Endothelial cell (in vitro differentiated cells): ENCODE results near the gene BLMH. TPM values are rescaled to one million over a fixed set of nuclear protein-coding genes. Genes with fewer than 3 reads are reported as not detected.
A peak's percentile ranks its signal among the peaks of the same experiment; 100 is the strongest.

Experiments used
- DNase-seq: peaks from one replicate; pipeline ENCODE4 v3.0.0; 2021; ENCODE audit warnings: low spot score
- H3K27ac Mint-ChIP-seq: one replicate; pipeline ENCODE4 v1.8.0; 2021; ENCODE audit warnings: mixed read lengths, inconsistent platforms; ENCODE audit not compliant: unreplicated experiment
- H3K27me3 Mint-ChIP-seq: one replicate; pipeline ENCODE4 v1.8.0; 2021; ENCODE audit warnings: mild to moderate bottlenecking, moderate library complexity, mixed read lengths, inconsistent platforms; ENCODE audit not compliant: unreplicated experiment
- H3K36me3 Mint-ChIP-seq: one replicate; pipeline ENCODE4 v1.8.0; 2021; ENCODE audit warnings: mild to moderate bottlenecking, low read depth, mixed read lengths, inconsistent platforms; ENCODE audit not compliant: unreplicated experiment
- H3K4me1 Mint-ChIP-seq: one replicate; pipeline ENCODE4 v1.8.0; 2021; ENCODE audit warnings: mild to moderate bottlenecking, mixed read lengths, inconsistent platforms; ENCODE audit not compliant: unreplicated experiment
- H3K4me3 Mint-ChIP-seq: one replicate; pipeline ENCODE4 v1.8.0; 2021; ENCODE audit warnings: mild to moderate bottlenecking, mixed read lengths, inconsistent platforms; ENCODE audit not compliant: unreplicated experiment
- H3K9me3 Mint-ChIP-seq: one replicate; pipeline ENCODE4 v1.8.0; 2021; ENCODE audit warnings: mixed read lengths, inconsistent platforms; ENCODE audit not compliant: unreplicated experiment
- total RNA-seq: library from RNA; stranded (reverse); fragmentation: NEBNext Ultra II Directional; extraction: Animal tissue kit (Norgen Biotek cat#: 25700); gene quantifications from one replicate; pipeline ENCODE4 v1.2.1, GENCODE V29; 2021; ENCODE audit not compliant: unreplicated experiment
- TF ChIP-seq, protein P1 (sequence below): fragments of 200-600 bp; sonication (generic); IDR thresholded peaks from one replicate; pipeline ENCODE4 v1.5.0; 2021; ENCODE audit warnings: antibody characterized with exemption; ENCODE audit not compliant: unreplicated experiment

Gene BLMH
- total RNA-seq, 1 donor from 2014 or later: 150 TPM

GRCh38 chr17:30254150-30254549 is 37.6 kb downstream of the BLMH start:
- TF ChIP-seq, protein P1, sequence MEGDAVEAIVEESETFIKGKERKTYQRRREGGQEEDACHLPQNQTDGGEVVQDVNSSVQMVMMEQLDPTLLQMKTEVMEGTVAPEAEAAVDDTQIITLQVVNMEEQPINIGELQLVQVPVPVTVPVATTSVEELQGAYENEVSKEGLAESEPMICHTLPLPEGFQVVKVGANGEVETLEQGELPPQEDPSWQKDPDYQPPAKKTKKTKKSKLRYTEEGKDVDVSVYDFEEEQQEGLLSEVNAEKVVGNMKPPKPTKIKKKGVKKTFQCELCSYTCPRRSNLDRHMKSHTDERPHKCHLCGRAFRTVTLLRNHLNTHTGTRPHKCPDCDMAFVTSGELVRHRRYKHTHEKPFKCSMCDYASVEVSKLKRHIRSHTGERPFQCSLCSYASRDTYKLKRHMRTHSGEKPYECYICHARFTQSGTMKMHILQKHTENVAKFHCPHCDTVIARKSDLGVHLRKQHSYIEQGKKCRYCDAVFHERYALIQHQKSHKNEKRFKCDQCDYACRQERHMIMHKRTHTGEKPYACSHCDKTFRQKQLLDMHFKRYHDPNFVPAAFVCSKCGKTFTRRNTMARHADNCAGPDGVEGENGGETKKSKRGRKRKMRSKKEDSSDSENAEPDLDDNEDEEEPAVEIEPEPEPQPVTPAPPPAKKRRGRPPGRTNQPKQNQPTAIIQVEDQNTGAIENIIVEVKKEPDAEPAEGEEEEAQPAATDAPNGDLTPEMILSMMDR: no peak
- Mint-ChIP-seq H3K36me3 (peaks cover 30% of the 10 kb centered on the region), H3K27me3 (no peaks in the 10 kb centered on the region), H3K27ac (no peak overlapping the region), H3K9me3 (no peaks in the 10 kb centered on the region), H3K4me1 (peaks cover 11% of the 10 kb centered on the region), H3K4me3 (no peak overlapping the region)
- no peak for DNase-seq

DNA sequence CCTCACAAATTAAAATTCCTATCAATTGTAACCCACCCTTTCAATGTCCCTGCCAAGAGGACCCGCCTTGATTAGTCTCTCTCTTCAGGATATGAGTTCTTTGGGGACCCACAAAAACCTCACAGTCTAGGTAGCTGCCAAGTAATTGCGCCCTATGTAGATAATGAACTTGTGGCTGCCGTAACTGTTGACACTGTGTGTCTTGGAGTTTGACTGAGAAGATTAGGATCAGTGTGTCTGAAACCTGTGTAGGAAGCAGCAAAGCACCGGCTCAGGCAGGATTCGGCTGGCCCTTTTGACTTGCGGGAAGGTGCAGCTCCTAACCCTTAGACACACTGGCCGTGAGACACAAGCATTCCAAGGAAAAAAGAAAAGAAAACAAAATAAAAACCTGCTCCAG is 38.4 kb downstream of the BLMH start:
- Mint-ChIP-seq H3K4me3 (peak overlapping the region; percentile 66), H3K36me3 (peaks cover 33% of the 10 kb centered on the region), H3K27ac (peak overlapping the region; percentile 70), H3K4me1 (peaks cover 15% of the 10 kb centered on the region), H3K9me3 (no peaks in the 10 kb centered on the region), H3K27me3 (no peaks in the 10 kb centered on the region)
- DNase-seq: no peak
- TF ChIP-seq, protein P1: no peak

DNA sequence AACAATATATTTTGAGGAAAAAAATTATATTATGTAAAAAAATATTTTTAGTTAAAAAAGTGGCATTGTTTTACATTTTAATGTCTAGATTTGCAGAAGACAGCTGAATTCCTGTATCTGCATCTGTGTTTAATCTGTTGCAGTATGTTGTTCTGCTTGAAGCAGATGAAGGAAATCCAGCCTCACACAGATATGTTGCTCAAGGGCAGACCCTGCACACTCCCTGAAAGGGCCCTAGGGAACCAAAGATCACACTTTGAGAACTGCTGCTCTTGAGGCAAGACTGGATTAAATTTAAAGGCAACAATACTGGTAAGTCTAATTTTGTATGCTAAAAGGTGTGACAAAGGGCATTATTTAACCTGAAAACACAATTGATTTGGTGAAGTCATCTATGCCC is 39.8 kb downstream of the BLMH start:
- Mint-ChIP-seq H3K27ac (no peak overlapping the region), H3K36me3 (peaks cover 43% of the 10 kb centered on the region), H3K9me3 (no peaks in the 10 kb centered on the region), H3K27me3 (no peaks in the 10 kb centered on the region), H3K4me1 (peaks cover 23% of the 10 kb centered on the region), H3K4me3 (no peak overlapping the region)
- TF ChIP-seq, protein P1: no peak
- no peak for DNase-seq

GRCh38 chr17:30249460-30249859 is 42.3 kb downstream of the BLMH start:
- H3K27me3 Mint-ChIP-seq: no peaks in the 10 kb centered on the region
- peaks cover 23% of the 10 kb centered on the region for H3K4me1 Mint-ChIP-seq
- H3K36me3 Mint-ChIP-seq: peaks cover 45% of the 10 kb centered on the region
- no peak for DNase-seq
- peak overlapping the region; percentile 34 for H3K27ac Mint-ChIP-seq
- H3K4me3 Mint-ChIP-seq: no peak overlapping the region
- H3K9me3 Mint-ChIP-seq: no peaks in the 10 kb centered on the region
- TF ChIP-seq, protein P1: no peak

DNA sequence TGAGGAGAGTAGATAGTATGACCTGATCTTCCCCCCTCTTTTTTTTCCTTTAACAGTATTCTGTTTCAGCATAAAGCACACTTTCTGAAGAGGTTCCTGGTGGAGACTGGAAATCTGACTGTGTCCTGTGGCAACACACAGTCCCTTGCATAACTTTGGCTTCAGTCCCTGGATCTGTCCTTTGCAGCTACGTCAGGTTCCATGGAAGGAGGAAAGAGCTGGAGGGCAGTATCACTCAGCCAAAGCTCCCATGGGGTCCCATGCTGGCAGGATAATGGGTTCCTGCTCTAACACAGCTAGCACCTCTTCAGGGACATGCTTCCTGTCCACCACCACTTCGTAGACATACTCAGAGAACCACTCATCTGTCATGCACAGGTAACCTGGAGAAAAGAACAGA is 43.0 kb downstream of the BLMH start:
- peaks cover 45% of the 10 kb centered on the region for H3K36me3 Mint-ChIP-seq
- H3K4me3 Mint-ChIP-seq: no peak overlapping the region
- TF ChIP-seq, protein P1: no peak
- no peak for DNase-seq
- H3K4me1 Mint-ChIP-seq: peaks cover 23% of the 10 kb centered on the region
- no peaks in the 10 kb centered on the region for H3K9me3 Mint-ChIP-seq
- no peaks in the 10 kb centered on the region for H3K27me3 Mint-ChIP-seq
- H3K27ac Mint-ChIP-seq: no peak overlapping the region
